A549 (cell line): ENCODE results near the gene TEX261. TPM values are rescaled to one million over a fixed set of nuclear protein-coding genes. Genes with fewer than 3 reads are reported as not detected.

Experiments
- ATAC-seq, 2 experiments: fragments of 200-7000 bp in 1 of 2; fragments of >200 bp in 1 of 2; cut with Nextera tagmentation in 1 of 2; cut with Tn5 transposase in 1 of 2; 3 replicates each; pipeline versions ENCODE4 v1.8.0 to v1.9.1; 2018 to 2020; ENCODE audit warnings: mild to moderate bottlenecking in 1 of 2, moderate library complexity in 1 of 2
- CTCF ChIA-PET: fragments of 300-600 bp; sonication (Branson Sonifier 250); formaldehyde crosslinking; extraction: SDS; loops from one replicate; lab custom pipeline; 2021; ENCODE audit warnings: antibody characterized with exemption, inconsistent platforms; lab: Yijun Ruan, JAX
- POLR2A ChIA-PET: fragments of 350-600 bp; formaldehyde crosslinking; extraction: SDS; loops from one replicate; lab custom pipeline; 2021; ENCODE audit warnings: antibody characterized with exemption, inconsistent platforms; lab: Yijun Ruan, JAX
- DNase-seq, 2 experiments: peaks; one replicate each; pipeline versions ENCODE4 v3.0.0 to v3.0.0-alpha.2; 2011 to 2016; ENCODE audit warnings: low read depth in 1 of 2, low spot score in 1 of 2
- FAIRE-seq: peaks from 2 replicates; lab custom pipeline; 2011; peaks lifted over from hg19 to GRCh38; lab: Jason Lieb, UNC
- H3K27ac ChIP-seq, 2 experiments: fragments of >200 bp; sonication (Bioruptor Twin); formaldehyde crosslinking; 3 replicates each; pipeline ENCODE4 v1.5.1; 2016 to 2017
- H3K4me1 ChIP-seq: fragments of >200 bp; sonication (Bioruptor Twin); formaldehyde crosslinking; 3 replicates; pipeline ENCODE4 v1.6.1; 2016
- H3K4me2 ChIP-seq: fragments of >200 bp; sonication (Bioruptor Twin); formaldehyde crosslinking; 3 replicates; pipeline ENCODE4 v1.6.1; 2016
- H3K4me3 ChIP-seq: fragments of >200 bp; sonication (Bioruptor Twin); formaldehyde crosslinking; 3 replicates; pipeline ENCODE4 v1.5.1; 2016
- H3K9me3 ChIP-seq: fragments of >200 bp; sonication (Bioruptor Twin); formaldehyde crosslinking; 3 replicates; pipeline ENCODE4 v1.6.1; 2016
- CBX2 ChIP-seq: fragments of 200-600 bp; sonication (generic); IDR thresholded peaks from 2 replicates; pipeline ENCODE4 v1.6.1; 2016; ENCODE audit warnings: low read depth, mild to moderate bottlenecking, borderline replicate concordance
- CHD2 ChIP-seq: fragments of 150-350 bp; IDR thresholded peaks from 2 replicates; pipeline ENCODE4 v1.6.1; 2014; ENCODE audit warnings: low read length; ENCODE audit not compliant: partially characterized antibody
- E2F6 ChIP-seq: IDR thresholded peaks from 2 replicates; pipeline ENCODE4 v1.6.1; 2012; ENCODE audit warnings: low read depth, borderline replicate concordance
- EHF ChIP-seq: fragments of 250-450 bp; sonication (Bioruptor Pico); IDR thresholded peaks from 2 replicates; pipeline ENCODE4 v1.5.0; 2020; ENCODE audit warnings: mild to moderate bottlenecking
- EP300 ChIP-seq, 2 experiments: fragments of >200 bp; sonication (Bioruptor Twin); formaldehyde crosslinking; IDR thresholded peaks; 2 replicates in 1 of 2; 3 replicates in 1 of 2; pipeline ENCODE4 v1.6.1; 2016 to 2017
- FOSL2 ChIP-seq, 2 experiments: fragments of 450-650 bp in 1 of 2; fragments of >200 bp in 1 of 2; sonication (Bioruptor Twin) in 1 of 2; formaldehyde crosslinking; IDR thresholded peaks; 2 replicates each; pipeline versions ENCODE4 v1.5.0 to v1.6.1; 2016 to 2020; ENCODE audit warnings: mild to moderate bottlenecking in 1 of 2, moderate library complexity in 1 of 2
- GATA3 ChIP-seq: IDR thresholded peaks from 2 replicates; pipeline ENCODE4 v1.6.1; 2012; ENCODE audit warnings: borderline replicate concordance
- HMGXB4 ChIP-seq: fragments of 250-450 bp; sonication (Bioruptor Pico); IDR thresholded peaks from 2 replicates; pipeline ENCODE4 v1.5.0; 2021; ENCODE audit warnings: mild to moderate bottlenecking, moderate library complexity, borderline replicate concordance
- HOXB5 ChIP-seq: fragments of 250-450 bp; sonication (Bioruptor Pico); IDR thresholded peaks from 2 replicates; pipeline ENCODE4 v1.5.0; 2020; ENCODE audit warnings: mild to moderate bottlenecking, moderate library complexity
- JUN ChIP-seq, 2 experiments: fragments of >200 bp; sonication (Bioruptor Twin); formaldehyde crosslinking; IDR thresholded peaks; 2 replicates in 1 of 2; 3 replicates in 1 of 2; pipeline ENCODE4 v1.6.1; 2016 to 2017
- MAFK ChIP-seq: fragments of 450-650 bp; IDR thresholded peaks from 2 replicates; pipeline ENCODE4 v1.6.1; 2014; ENCODE audit not compliant: partially characterized antibody
- MAX ChIP-seq: IDR thresholded peaks from 2 replicates; pipeline ENCODE4 v1.6.1; 2012
- NPAS2 ChIP-seq: fragments of 250-450 bp; sonication (Bioruptor Pico); IDR thresholded peaks from 2 replicates; pipeline ENCODE4 v1.8.0; 2022; ENCODE audit warnings: mild to moderate bottlenecking, moderate library complexity, borderline replicate concordance
- PHF8 ChIP-seq: fragments of 200-600 bp; sonication (generic); IDR thresholded peaks from 2 replicates; pipeline ENCODE4 v1.6.1; 2016; ENCODE audit warnings: low read depth, mild to moderate bottlenecking, antibody characterized with exemption, moderate library complexity, borderline replicate concordance
- POLR2AphosphoS2 ChIP-seq: conservative IDR thresholded peaks from 2 replicates; pipeline ENCODE4 v1.6.1; 2012; ENCODE audit warnings: low read length, improper control_type of control experiment, inconsistent platforms
- RAD21 ChIP-seq, 2 experiments: fragments of >200 bp in 1 of 2; sonication (Bioruptor Twin) in 1 of 2; formaldehyde crosslinking in 1 of 2; IDR thresholded peaks in 1 of 2; conservative IDR thresholded peaks in 1 of 2; 2 replicates in 1 of 2; 3 replicates in 1 of 2; pipeline ENCODE4 v1.6.1; 2012 to 2018; ENCODE audit warnings: inconsistent platforms in 1 of 2
- REST ChIP-seq: fragments of 200-600 bp; sonication (generic); IDR thresholded peaks from 2 replicates; pipeline ENCODE4 v1.6.1; 2016; ENCODE audit warnings: antibody characterized with exemption, mild to moderate bottlenecking, moderate library complexity
- TFCP2L1 ChIP-seq: fragments of 250-450 bp; sonication (Bioruptor Pico); IDR thresholded peaks from 2 replicates; pipeline ENCODE4 v1.5.0; 2021; ENCODE audit warnings: mild to moderate bottlenecking
- ZFP36 ChIP-seq: fragments of 450-650 bp; IDR thresholded peaks from 2 replicates; pipeline ENCODE4 v1.6.1; 2014; ENCODE audit warnings: borderline replicate concordance; ENCODE audit not compliant: partially characterized antibody
- ZSCAN20 ChIP-seq: fragments of 250-450 bp; sonication (Bioruptor Pico); IDR thresholded peaks from 2 replicates; pipeline ENCODE4 v1.8.0; 2022; ENCODE audit warnings: mild to moderate bottlenecking, moderate library complexity
- WGBS: methylation state at CpG from one replicate; pipeline ENCODE4 v1.1.6; 2017; ENCODE audit errors: missing lambda C conversion rate; 5-methylcytosine and 5-hydroxymethylcytosine counted together
- polyA plus RNA-seq, 4 experiments: library from polyadenylated mRNA; depleted of rRNA in 3 of 4; stranded (reverse); fragments of >200 nt; fragmentation: RNase III in 1 of 4; extraction: RNeasy Plus Mini Kit Qiagen cat#74134 plus additional on column Dnase treatment in 1 of 4; gene quantifications; 2 replicates in 3 of 4; 3 replicates in 1 of 4; pipeline ENCODE4 v1.2.3, GENCODE V29; 2011 to 2017

Gene TEX261
- polyA plus RNA-seq, 2 of the 4 experiments (the other 2 are of a cell fraction): 71.3 to 87.1 TPM

GRCh38 chr2:70981866-70982810, 12.5 kb downstream of the TEX261 start:
- 87% methylated on average over 14 of the region's 14 CpGs for WGBS
- H3K27ac ChIP-seq: no peak overlapping the region
- CTCF ChIA-PET: interaction anchor here (1.2 to 11.6 kb wide), 13 partner anchors 10 to 678 kb away, joined by 3 to 171 read pairs (median 11); partner anchors contain the start of genes FIGLA and NAGK
- DNase-seq (no peak), FAIRE-seq (no peak), ATAC-seq (no peak)
- H3K4me2 ChIP-seq: no peak overlapping the region
- H3K9me3 ChIP-seq: no peaks in the 10 kb centered on the region
- TF ChIP-seq REST (no peak), EHF (no peak)
- TF ChIP-seq, all 56 proteins: peak for 0
- Histone ChIP-seq H3K4me3 (no peak overlapping the region), H3K4me1 (peaks cover 5% of the 10 kb centered on the region; the same call in 1 of the 3 replicates)
- POLR2A ChIA-PET: interaction anchor here (0.6 kb wide), 1 partner anchor 111 kb away, joined by 3 read pairs; no protein-coding TSS in a partner anchor

- Histone ChIP-seq H3K4me1 (peaks cover 8% of the 10 kb centered on the region; the same call in 1 of the 3 replicates), H3K9me3 (no peaks in the 10 kb centered on the region), H3K27ac (no peak overlapping the region), H3K4me3 (no peak overlapping the region), H3K4me2 (no peak overlapping the region)
- TF ChIP-seq ZSCAN20 (CRISPR knock-in tag) (no peak), E2F6 (no peak), REST (no peak), EP300 (IDR thresholded peaks at IDR 0.05) (no peak), PHF8 (no peak), ZFP36 (no peak), HMGXB4 (CRISPR knock-in tag) (no peak), CBX2 (no peak), RAD21 (conservative IDR thresholded peaks at IDR 0.05 in 1 of 2, IDR thresholded peaks at IDR 0.05 in 1 of 2) (no peak), NPAS2 (no peak), JUN (IDR thresholded peaks at IDR 0.05) (no peak), HOXB5 (CRISPR knock-in tag) (no peak), FOSL2 (IDR thresholded peaks at IDR 0.05) (no peak), FOSL2 (CRISPR knock-in tag; IDR thresholded peaks at IDR 0.05) (no peak), MAFK (no peak), MAX (no peak), TFCP2L1 (CRISPR knock-in tag) (no peak), EHF (no peak), GATA3 (no peak), CHD2 (no peak), POLR2AphosphoS2 (no peak)
- WGBS: 53% methylated on average over 2 of the region's 2 CpGs
- CTCF ChIA-PET: interaction anchor here (0.8 to 11.6 kb wide), 10 partner anchors 10 to 677 kb away, joined by 3 to 171 read pairs (median 6); no protein-coding TSS in a partner anchor
- FAIRE-seq: no peak
- ATAC-seq: no peak
- POLR2A ChIA-PET: no interaction called here
- DNase-seq: no peak
These were observed 13.3 kb downstream of the TEX261 start for GRCh38 chr2:70981421-70981820.
